Measurements from ENCODE around the gene SCAMP5.
A peak's percentile ranks its signal among the peaks of the same experiment; 100 is the strongest.

SCAMP5 gene

GRCh38 chr15:74995182-74995778 is at the start of gene SCAMP5:
Gene SCAMP5 (plus strand): TSS chr15:74995563. CDS start chr15:75011840, 16,277 bp downstream.
- no peaks in the 10 kb centered on the region for H3K9me3 ChIP-seq
- H3K4me3 ChIP-seq (ENCODE audit: low read depth in 1 of 2, low read length in 1 of 2), result peak within 1 kb of the TSS; percentile 46 to 66
- no peak for TF ChIP-seq CTCF (IDR thresholded peaks at IDR 0.05)
- H3K4me1 ChIP-seq (ENCODE audit: control insufficient read depth in 1 of 2, insufficient read depth in 1 of 2, low read depth in 1 of 2, low read length in 1 of 2), result peaks cover 8 to 10% of the 10 kb centered on the region in 2 experiments
- H3K27ac ChIP-seq, result no peak within 1 kb of the TSS
- H3K27me3 ChIP-seq, result peaks cover 82% of the 10 kb centered on the region
- H3K36me3 ChIP-seq, result no peaks in the 10 kb centered on the region

GRCh38 chr15:74950078-74950908 is 45.1 kb upstream of the SCAMP5 start:
- no peaks in the 10 kb centered on the region for H3K36me3 ChIP-seq
- no peaks in the 10 kb centered on the region for H3K4me1 ChIP-seq (ENCODE audit: control insufficient read depth in 1 of 2, insufficient read depth in 1 of 2, low read depth in 1 of 2, low read length in 1 of 2)
- no peak overlapping the region for H3K4me3 ChIP-seq (ENCODE audit: low read depth in 1 of 2, low read length in 1 of 2)
- no peaks in the 10 kb centered on the region for H3K9me3 ChIP-seq
- peaks cover 14% of the 10 kb centered on the region for H3K27me3 ChIP-seq
- peak; percentile 97 for TF ChIP-seq CTCF (IDR thresholded peaks at IDR 0.05)
- H3K27ac ChIP-seq, result no peak overlapping the region

GRCh38 chr15:74951006-74951405 is 44.4 kb upstream of the SCAMP5 start:
- no peaks in the 10 kb centered on the region for H3K36me3 ChIP-seq
- H3K27ac ChIP-seq, result no peak overlapping the region
- no peak overlapping the region for H3K4me3 ChIP-seq (ENCODE audit: low read depth in 1 of 2, low read length in 1 of 2)
- peaks cover 21% of the 10 kb centered on the region for H3K27me3 ChIP-seq
- no peak for TF ChIP-seq CTCF (IDR thresholded peaks at IDR 0.05)
- peaks cover 6% of the 10 kb centered on the region in 2 experiments for H3K4me1 ChIP-seq (ENCODE audit: control insufficient read depth in 1 of 2, insufficient read depth in 1 of 2, low read depth in 1 of 2, low read length in 1 of 2)
- H3K9me3 ChIP-seq, result no peaks in the 10 kb centered on the region

GRCh38 chr15:74954515-74954914 is 40.8 kb upstream of the SCAMP5 start:
- Histone ChIP-seq H3K27ac (no peak overlapping the region), H3K9me3 (no peaks in the 10 kb centered on the region), H3K4me1 (ENCODE audit: control insufficient read depth in 1 of 2, insufficient read depth in 1 of 2, low read depth in 1 of 2, low read length in 1 of 2) (peaks cover 23 to 38% of the 10 kb centered on the region in 2 experiments), H3K4me3 (ENCODE audit: low read depth in 1 of 2, low read length in 1 of 2) (no peak overlapping the region), H3K27me3 (peaks cover 56% of the 10 kb centered on the region), H3K36me3 (no peaks in the 10 kb centered on the region)
- TF ChIP-seq CTCF (IDR thresholded peaks at IDR 0.05), result no peak

GRCh38 chr15:74955017-74955416 is 40.3 kb upstream of the SCAMP5 start:
- TF ChIP-seq CTCF (IDR thresholded peaks at IDR 0.05), result no peak
- Histone ChIP-seq H3K4me1 (ENCODE audit: control insufficient read depth in 1 of 2, insufficient read depth in 1 of 2, low read depth in 1 of 2, low read length in 1 of 2) (peaks cover 23 to 38% of the 10 kb centered on the region in 2 experiments), H3K36me3 (no peaks in the 10 kb centered on the region), H3K9me3 (no peaks in the 10 kb centered on the region), H3K4me3 (ENCODE audit: low read depth in 1 of 2, low read length in 1 of 2) (no peak overlapping the region), H3K27me3 (peaks cover 61% of the 10 kb centered on the region), H3K27ac (no peak overlapping the region)
